Ovary (tissue), 9 donors: ENCODE results near the gene TGFB1I1. TPM values are rescaled to one million over a fixed set of nuclear protein-coding genes. Genes with fewer than 3 reads are reported as not detected.
A peak's percentile ranks its signal among the peaks of the same experiment; 100 is the strongest.

ENCODE experiments used
- DNase-seq, 5 donors: peaks; one replicate each; pipeline ENCODE4 v3.0.0-alpha.2; 2019 to 2020
- H3K27ac ChIP-seq, 2 donors: fragments of 200-600 bp; one replicate each; pipeline versions ENCODE4 v1.5.1 to v1.8.0; 2019 to 2022
- H3K27me3 ChIP-seq: fragments of 200-600 bp; one replicate; pipeline ENCODE4 v1.8.0; 2022
- H3K36me3 ChIP-seq: fragments of 200-600 bp; sonication (generic); one replicate; pipeline ENCODE4 v1.5.1; 2019
- H3K4me1 ChIP-seq: one replicate; pipeline ENCODE4 v1.8.1; 2013; ENCODE audit warnings: mild to moderate bottlenecking, moderate library complexity; ENCODE audit not compliant: insufficient read depth
- H3K4me3 ChIP-seq: fragments of 200-600 bp; sonication (generic); one replicate; pipeline ENCODE4 v1.5.1; 2017
- H3K9me3 ChIP-seq, 2 donors: fragments of 200-600 bp in 1 of 2; sonication (generic) in 1 of 2; one replicate each; pipeline versions ENCODE4 v1.5.1 to v1.8.1; 2013 to 2019; ENCODE audit warnings: mild to moderate bottlenecking in 1 of 2, moderate library complexity in 1 of 2
- EP300 ChIP-seq: sonication (generic); formaldehyde crosslinking; IDR thresholded peaks from one replicate; pipeline ENCODE4 v1.6.1; 2017; ENCODE audit warnings: antibody characterized with exemption
- POLR2A ChIP-seq: fragments of 450-650 bp; IDR thresholded peaks from one replicate; pipeline ENCODE4 v1.6.1; 2017; ENCODE audit warnings: antibody characterized with exemption, mild to moderate bottlenecking, moderate library complexity
- WGBS, 3 donors: extraction: QIAGEN DNeasy Blood & Tissue Kit in 1 of 3; methylation state at CpG; one replicate each; pipeline versions ENCODE4 v1.1.5 to v1.1.7; 2013 to 2017; 5-methylcytosine and 5-hydroxymethylcytosine counted together
- intact Hi-C, 4 donors: fragments of 100-400 bp; cut with DNase I; formaldehyde crosslinking; loops; one replicate each; pipeline versions ENCODE4 v1.11.0 to v1.15.1; 2022 to 2023
- polyA plus RNA-seq, 2 donors: library from polyadenylated mRNA; stranded (reverse); fragments of 200-250 nt in 1 of 2; fragments of 350-450 nt in 1 of 2; fragmentation: Illumina TruSeq in 1 of 2; extraction: RNeasy Lipid Tissue Mini Kit (QIAGEN cat#74804) in 1 of 2; gene quantifications; one replicate each; pipeline ENCODE4 v1.2.3, GENCODE V29; 2013 to 2014
- total RNA-seq, 7 donors: library from RNA; depleted of rRNA in 2 of 7; stranded (reverse); fragments of >200 nt in 2 of 7; fragmentation: NEBNext Ultra II Directional in 3 of 7; extraction: Animal tissue kit (Norgen Biotek cat#: 25700) in 3 of 7; gene quantifications; one replicate each; pipeline versions ENCODE4 v1.1.0 to v1.2.4, GENCODE V29; 2016 to 2023
- TF ChIP-seq, protein P1 (sequence below), 3 donors: fragments of 450-650 bp in 2 of 3; fragments of 200-600 bp in 1 of 3; IDR thresholded peaks; one replicate each; pipeline versions ENCODE4 v1.5.1 to v1.8.0; 2016 to 2022; ENCODE audit warnings: antibody characterized with exemption in 3 of 3, mild to moderate bottlenecking in 1 of 3
- donor health status: DM: no; HTN: no; CAD: no; lungs with moderate emphysema.
- donor health status: DM: no; HTN: no; CAD: no.
- donor health status: Bipolar disorder and iron deficiency.
- donor health status: DM: yes; HTN: yes; CAD: no.
- donor health status: DM: no; HTN: no; CAD: no.
- donor health status: DM: yes; HTN: yes; CAD: no.

The TGFB1I1 gene
- total and polyA plus RNA-seq, 9 donors: 38.0 to 216 (median 124) TPM

DNA sequence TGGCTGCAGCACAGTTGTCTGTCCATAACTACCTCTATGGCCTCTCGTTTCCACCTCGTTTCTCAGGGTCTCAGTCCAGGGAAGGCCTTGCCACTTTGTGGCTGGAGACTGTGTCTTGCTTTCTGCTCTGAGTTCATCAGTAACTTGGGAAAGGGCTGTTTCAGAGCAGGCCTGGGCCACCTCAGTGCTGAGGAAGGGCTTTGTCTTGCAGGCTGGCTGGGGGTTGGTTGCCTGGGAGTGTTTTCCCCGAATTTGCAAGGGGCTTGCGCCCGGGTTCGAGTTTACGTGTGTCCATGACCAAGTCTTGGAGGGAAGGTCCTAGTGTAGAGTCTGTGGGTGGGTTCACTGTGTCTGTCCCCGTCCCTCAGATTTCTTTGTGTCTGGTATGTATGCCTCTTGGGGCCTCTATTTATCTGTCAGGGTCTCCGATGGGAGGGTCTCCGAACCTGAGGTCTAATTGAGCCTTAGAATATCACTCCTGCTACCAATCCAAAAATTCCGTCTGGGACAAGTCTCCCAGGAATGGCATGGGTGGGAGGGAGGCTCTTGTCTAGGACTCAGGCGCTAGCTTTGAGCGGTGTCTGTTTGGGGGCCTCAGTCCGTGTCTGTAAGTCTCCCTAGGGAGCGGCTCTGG lies 594 bp upstream of the TGFB1I1 start:
- intact Hi-C loops: no loop called here
- peak overlapping the region; percentile 61 for H3K4me3 ChIP-seq
- no peaks in the 10 kb centered on the region for H3K36me3 ChIP-seq
- 29 to 37% (median 29%) methylated on average over 14 to 15 of the region's 15 CpGs for WGBS, 3 donors
- H3K9me3 ChIP-seq: no peaks in the 10 kb centered on the region
- no peaks in the 10 kb centered on the region for H3K27me3 ChIP-seq
- TF ChIP-seq EP300: no peak
- H3K27ac ChIP-seq: peak overlapping the region; percentile 87 to 95
- peaks cover 6% of the 10 kb centered on the region for H3K4me1 ChIP-seq
- peak in 1 of 5 donors; percentile 29 for DNase-seq

DNA sequence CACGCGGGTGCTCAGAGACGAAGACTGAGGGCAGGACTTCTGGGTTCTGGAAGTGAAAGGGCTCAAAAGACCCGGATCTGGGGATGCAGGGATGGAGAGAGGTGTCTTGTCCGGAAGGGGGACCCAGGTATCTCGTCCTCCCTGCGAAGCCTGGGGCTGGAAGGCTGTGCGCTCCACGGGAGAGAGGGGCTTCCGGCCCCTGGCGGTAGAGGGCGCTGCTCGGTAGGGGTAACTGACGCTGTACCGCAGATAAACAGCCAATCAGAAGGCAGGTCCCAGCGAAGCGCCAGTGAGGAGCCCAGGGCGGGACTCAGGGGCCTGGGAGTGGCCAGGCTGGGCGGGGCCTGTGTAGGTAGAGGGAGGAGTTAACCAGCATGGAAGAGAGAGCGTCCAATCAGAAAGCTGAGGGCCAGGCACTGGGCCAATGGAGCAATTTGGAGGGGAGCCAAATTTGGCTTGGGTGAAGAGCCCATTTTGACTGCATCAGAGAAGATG lies 804 bp downstream of the TGFB1I1 start:
- TF ChIP-seq, protein P1, sequence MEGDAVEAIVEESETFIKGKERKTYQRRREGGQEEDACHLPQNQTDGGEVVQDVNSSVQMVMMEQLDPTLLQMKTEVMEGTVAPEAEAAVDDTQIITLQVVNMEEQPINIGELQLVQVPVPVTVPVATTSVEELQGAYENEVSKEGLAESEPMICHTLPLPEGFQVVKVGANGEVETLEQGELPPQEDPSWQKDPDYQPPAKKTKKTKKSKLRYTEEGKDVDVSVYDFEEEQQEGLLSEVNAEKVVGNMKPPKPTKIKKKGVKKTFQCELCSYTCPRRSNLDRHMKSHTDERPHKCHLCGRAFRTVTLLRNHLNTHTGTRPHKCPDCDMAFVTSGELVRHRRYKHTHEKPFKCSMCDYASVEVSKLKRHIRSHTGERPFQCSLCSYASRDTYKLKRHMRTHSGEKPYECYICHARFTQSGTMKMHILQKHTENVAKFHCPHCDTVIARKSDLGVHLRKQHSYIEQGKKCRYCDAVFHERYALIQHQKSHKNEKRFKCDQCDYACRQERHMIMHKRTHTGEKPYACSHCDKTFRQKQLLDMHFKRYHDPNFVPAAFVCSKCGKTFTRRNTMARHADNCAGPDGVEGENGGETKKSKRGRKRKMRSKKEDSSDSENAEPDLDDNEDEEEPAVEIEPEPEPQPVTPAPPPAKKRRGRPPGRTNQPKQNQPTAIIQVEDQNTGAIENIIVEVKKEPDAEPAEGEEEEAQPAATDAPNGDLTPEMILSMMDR (IDR thresholded peaks at IDR 0.05): peak; percentile 59 to 84 (median 59)
- TF ChIP-seq POLR2A (peak; percentile 39), EP300 (no peak)
- 10 to 12% (median 11%) methylated on average over 20 of the region's 20 CpGs for WGBS, 3 donors
- peak; percentile 95 to 97 (median 97) for DNase-seq
- Histone ChIP-seq H3K27me3 (no peaks in the 10 kb centered on the region), H3K27ac (peak overlapping the region; percentile 87 to 95), H3K9me3 (no peaks in the 10 kb centered on the region), H3K36me3 (no peaks in the 10 kb centered on the region), H3K4me1 (peaks cover 6% of the 10 kb centered on the region), H3K4me3 (peak overlapping the region; percentile 61)
- intact Hi-C loops: no loop called here

DNA sequence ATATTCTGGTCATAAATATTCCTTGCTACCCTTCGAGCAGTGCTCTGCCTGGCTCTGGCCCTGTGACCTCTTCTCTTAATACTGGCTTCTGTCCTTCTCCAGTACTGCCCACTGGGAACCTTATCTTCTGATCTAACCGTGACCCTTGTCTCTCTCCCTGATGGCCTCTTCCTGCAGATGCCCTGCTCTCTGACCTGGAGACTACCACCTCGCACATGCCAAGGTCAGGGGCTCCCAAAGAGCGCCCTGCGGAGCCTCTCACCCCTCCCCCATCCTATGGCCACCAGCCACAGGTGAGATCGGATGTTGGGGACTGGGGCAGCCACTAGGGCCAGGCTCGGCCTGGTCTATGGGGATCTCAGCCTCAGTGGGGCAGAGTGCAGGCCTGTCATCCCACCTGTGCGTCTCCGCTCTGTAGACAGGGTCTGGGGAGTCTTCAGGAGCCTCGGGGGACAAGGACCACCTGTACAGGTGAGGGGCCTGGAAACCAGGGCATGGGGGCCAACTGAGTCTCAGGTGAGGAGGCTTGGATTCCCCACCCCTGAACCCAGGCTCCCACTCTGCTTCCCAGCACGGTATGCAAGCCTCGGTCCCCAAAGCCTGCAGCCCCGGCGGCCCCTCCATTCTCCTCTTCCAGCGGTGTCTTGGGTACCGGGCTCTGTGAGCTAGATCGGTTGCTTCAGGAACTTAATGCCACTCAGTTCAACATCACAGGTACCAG lies 1.5 kb downstream of the TGFB1I1 start:
- peak overlapping the region; percentile 87 to 95 for H3K27ac ChIP-seq
- 78 to 82% (median 80%) methylated on average over 14 to 17 of the region's 17 CpGs for WGBS, 3 donors
- intact Hi-C loops: no loop called here
- peak in 3 of 5 donors; percentile 40 to 68 (median 64) for DNase-seq
- peaks cover 6% of the 10 kb centered on the region for H3K4me1 ChIP-seq
- H3K36me3 ChIP-seq: no peaks in the 10 kb centered on the region
- no peaks in the 10 kb centered on the region for H3K27me3 ChIP-seq
- no peaks in the 10 kb centered on the region for H3K9me3 ChIP-seq
- H3K4me3 ChIP-seq: peak overlapping the region; percentile 13
- TF ChIP-seq EP300 (no peak), POLR2A (no peak)
- TF ChIP-seq, protein P1 (IDR thresholded peaks at IDR 0.05): no peak

DNA sequence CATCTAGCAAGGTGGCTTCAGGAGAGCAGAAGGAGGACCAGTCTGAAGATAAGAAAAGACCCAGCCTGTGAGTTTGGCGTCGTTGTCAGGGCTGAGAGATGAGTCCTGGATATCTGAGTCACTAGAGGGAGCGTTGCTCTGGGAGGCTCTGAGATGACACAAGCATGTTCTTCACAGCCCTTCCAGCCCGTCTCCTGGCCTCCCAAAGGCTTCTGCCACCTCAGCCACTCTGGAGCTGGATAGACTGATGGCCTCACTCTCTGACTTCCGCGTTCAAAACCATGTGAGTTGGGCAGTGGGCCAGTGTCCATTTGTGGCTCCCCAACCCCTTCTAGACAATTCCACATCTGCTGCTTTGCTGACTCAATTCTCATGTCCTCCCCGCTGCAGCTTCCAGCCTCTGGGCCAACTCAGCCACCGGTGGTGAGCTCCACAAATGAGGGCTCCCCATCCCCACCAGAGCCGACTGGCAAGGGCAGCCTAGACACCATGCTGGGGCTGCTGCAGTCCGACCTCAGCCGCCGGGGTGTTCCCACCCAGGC lies 2.3 kb downstream of the TGFB1I1 start:
- Histone ChIP-seq H3K36me3 (no peaks in the 10 kb centered on the region), H3K27ac (no peak overlapping the region), H3K4me1 (peaks cover 6% of the 10 kb centered on the region), H3K27me3 (no peaks in the 10 kb centered on the region), H3K9me3 (no peaks in the 10 kb centered on the region), H3K4me3 (no peak overlapping the region)
- no peak for DNase-seq
- 73 to 78% (median 75%) methylated on average over 12 of the region's 12 CpGs for WGBS, 3 donors
- no peak for TF ChIP-seq EP300
- TF ChIP-seq POLR2A: no peak
- TF ChIP-seq, protein P1 (IDR thresholded peaks at IDR 0.05): no peak
- intact Hi-C loops: no loop called here
